Endometrial microvascular endothelial cells (primary cell): ENCODE measurements around the gene ZNF516. TPM values are rescaled to one million over a fixed set of nuclear protein-coding genes. Genes with fewer than 3 reads are reported as not detected.

Experiments
- in situ Hi-C: cut with HindIII; loops from 2 replicates; pipeline ENCODE4 v1.10.0; 2017; ENCODE audit warnings: low sequenced_read_pairs, low pct_unique_long_range_greater_than_20kb; ENCODE audit errors: inconsistent ontology term
- total RNA-seq: library from RNA; depleted of rRNA; stranded (reverse); fragments of >200 nt; gene quantifications from one replicate; pipeline ENCODE4 v1.2.3, GENCODE V29; 2015; ENCODE audit errors: inconsistent ontology term

The ZNF516 gene
- total RNA-seq, 1 donor from 2014 or later = 4.4 TPM

- in situ Hi-C loops = no loop called here
Measured at GRCh38 chr18:76396792-76397191, 98.2 kb downstream of the ZNF516 start.

DNA sequence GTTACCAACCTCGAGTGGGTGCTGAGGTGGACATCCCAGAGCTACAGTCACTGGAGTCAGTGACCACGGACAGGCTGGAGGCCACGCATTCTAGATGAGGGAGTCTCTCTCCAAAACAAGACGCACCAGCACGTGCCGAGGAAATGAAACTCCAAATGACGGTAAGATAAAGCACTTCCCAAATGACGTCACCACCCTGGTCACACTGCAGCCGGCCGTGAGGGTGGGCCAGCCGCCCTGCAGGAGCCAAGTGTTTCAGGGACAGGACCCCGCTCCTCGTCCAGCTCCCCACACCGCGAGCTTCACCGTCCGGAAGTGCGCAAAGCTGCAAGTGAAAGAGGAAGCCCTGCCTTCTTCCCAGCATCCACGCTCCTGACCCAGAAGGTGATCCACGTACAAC, 99.4 kb downstream of the ZNF516 start:
- in situ Hi-C loops = no loop called here

GRCh38 chr18:76394780-76395476, 100.1 kb downstream of the ZNF516 start:
- in situ Hi-C loops = no loop called here

DNA sequence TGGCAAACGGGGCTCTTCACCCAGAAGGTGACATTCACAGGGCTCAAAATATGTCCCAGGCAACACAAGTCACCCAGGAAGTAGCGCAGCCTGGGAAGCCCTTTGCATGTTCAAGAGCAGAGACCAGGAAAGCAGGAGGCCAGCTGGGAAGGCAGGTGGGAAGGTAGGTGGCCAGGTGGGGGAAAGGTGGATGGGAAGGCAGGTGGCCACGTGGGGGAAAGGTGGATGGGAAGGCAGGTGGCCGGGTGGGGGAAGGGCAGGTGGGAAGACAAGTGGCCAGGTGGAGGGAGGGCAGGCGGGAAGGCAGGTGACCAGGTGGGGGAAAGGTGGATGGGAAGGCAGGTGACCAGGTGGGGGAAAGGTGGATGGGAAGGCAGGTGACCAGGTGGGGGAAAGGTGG, 102.7 kb downstream of the ZNF516 start:
- in situ Hi-C loops = no loop called here

DNA sequence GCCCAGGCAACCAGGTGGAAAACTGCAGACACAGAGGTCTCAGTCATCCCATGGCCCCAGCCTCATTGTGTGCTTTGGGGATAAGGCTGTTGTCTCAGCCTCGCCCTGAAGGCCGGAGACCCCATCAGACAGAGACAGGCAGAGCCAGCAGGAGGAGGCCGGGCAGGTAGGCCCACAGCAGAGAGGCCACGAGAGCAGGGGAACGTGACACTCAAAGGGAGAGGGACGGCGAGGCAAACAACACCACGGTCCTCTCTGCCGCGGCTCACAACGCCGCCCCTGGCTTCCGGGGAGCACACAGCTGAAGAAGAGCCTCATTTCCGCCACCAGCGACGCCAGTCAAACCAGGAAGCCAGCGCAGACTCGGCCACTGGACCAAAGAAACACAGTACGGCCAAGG, 103.3 kb downstream of the ZNF516 start:
- in situ Hi-C loops = no loop called here

GRCh38 chr18:76391038-76391437, 104.0 kb downstream of the ZNF516 start:
- in situ Hi-C loops = no loop called here

GRCh38 chr18:76390452-76391035, 104.5 kb downstream of the ZNF516 start:
- in situ Hi-C loops = no loop called here

GRCh38 chr18:76389716-76390115, 105.3 kb downstream of the ZNF516 start:
- in situ Hi-C loops = no loop called here

DNA sequence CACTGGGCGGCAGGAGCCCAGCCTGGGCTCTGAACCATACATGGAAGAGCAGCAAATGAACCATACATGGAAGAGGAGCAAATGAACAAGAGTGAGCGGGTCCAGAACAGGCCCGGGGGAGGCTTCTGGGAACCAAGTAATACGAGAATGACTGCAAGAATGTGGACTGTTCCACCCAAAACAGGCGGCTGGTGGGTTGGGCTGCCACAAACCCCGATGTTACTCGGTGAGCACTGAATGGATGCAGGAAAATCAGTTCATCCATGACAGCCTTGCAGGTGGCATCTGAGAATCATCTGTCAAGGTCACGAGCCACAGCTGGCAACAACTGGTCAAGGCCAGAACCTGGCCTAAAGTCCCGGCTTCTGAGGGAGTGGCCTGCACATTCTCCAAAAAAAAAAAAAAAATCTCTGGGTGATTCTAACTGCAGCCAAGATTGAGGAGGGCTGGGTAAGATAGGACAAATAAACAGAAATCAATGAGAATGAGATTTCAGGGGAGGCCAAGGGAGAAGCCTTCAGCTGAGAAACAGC, 106.1 kb downstream of the ZNF516 start:
- in situ Hi-C loops = no loop called here

GRCh38 chr18:76388261-76388660, 106.8 kb downstream of the ZNF516 start:
- in situ Hi-C loops = no loop called here

DNA sequence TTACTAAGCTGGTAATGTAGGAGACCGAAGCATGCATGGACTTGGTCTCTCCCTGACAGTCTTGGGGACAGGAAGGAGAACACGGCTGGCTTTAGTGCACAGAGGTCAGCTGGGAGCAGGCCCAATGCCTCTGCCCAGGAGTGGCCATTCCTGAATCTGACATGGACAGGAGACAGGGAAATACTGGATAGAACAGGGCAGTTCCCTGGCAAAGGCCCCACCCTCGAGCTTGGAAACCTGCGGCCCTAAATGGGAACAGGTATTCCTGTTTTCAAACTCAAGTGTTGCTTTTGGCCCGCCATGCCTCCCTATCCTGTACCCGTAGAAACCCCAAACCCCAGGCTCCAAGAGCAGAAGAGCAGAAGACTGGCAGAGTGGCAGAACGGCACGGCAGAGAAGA, 107.4 kb downstream of the ZNF516 start:
- in situ Hi-C loops = no loop called here

DNA sequence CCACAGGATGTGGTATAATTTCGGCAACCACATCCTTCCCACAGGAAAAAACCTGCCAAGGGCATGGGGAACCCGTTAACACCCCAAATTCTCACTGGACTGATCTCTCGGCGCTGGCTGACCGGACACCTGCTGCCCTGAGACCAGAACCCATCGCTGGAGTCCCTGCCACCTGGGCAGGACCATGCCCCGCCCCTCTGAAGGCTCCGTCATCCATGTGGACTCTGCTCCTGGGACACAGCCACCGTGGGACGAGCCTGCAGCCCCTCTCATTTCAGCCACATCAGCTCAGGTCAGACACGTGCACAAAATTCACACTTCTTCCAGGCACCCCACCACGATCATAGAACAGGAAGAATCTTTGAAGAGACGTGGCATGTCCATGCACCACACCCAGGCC, 108.2 kb downstream of the ZNF516 start:
- in situ Hi-C loops = no loop called here

GRCh38 chr18:76386071-76386470, 109.0 kb downstream of the ZNF516 start:
- in situ Hi-C loops = no loop called here

DNA sequence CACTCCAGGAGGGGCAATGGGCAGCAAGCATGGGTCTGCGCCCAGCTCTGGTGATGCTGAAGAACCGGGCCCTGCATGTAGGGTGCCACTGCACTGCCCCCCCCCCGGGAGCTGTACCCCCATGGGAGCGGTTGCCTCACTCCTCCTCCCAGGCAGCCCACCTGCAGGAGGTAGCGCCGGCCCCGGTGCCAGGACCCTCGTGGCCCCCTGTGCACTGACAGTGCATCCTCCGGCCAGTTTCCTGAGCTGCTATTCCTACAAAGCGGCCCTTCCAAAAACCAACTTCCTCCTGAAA, 109.4 kb downstream of the ZNF516 start:
- in situ Hi-C loops = no loop called here

GRCh38 chr18:76384861-76385680, 110.0 kb downstream of the ZNF516 start:
- in situ Hi-C loops = no loop called here

DNA sequence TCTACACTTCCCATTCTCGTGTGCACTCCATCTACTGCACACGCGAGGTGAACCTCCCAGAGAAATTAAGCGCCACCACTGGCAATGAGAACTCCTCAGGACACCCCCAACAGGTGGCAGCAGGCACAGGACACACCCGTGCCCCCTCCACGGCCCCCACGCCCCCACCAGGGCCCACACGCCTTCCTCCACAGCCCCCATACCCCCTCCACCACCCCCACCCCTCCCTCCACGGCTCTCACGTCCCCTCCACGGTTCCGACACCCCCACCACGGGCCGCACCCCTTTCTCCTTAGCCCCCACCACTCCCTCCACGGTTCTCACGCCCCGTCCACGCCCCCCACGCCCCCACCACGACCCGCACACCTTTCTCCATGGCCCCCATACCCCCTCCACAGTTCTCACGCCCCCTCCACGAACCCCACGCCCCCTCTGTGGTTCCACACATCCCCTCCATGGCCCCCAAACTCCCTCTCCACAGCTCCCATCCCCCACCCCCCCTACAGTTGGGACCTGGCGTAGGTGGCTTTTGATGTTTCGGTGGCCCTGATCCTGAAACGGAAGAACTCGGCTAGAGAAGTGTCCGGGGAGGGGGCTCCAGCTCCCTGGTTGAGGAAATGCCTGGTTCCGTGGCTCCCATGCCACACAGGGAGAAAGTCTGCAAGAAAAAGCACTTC, 110.8 kb downstream of the ZNF516 start:
- in situ Hi-C loops = no loop called here

GRCh38 chr18:76383636-76384035, 111.4 kb downstream of the ZNF516 start:
- in situ Hi-C loops = no loop called here

DNA sequence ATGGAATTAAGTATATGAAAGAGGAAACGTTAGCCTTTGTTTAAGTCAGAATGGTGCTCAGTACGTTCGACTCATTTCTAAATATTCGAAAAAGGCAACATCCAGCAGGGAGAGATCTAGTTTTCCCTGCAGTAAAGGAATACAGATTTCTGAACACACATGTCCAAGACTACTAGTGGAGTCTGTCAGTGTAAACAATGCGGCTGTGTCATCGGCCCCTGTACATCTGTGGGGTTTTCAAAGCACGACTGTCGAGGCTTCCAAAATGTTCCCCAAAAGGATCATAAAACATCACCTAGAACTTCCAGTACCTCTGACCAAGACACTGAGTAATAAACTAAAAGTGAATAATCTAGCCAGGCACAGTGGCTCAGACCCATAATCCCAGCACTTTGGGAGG, 112.8 kb downstream of the ZNF516 start:
- in situ Hi-C loops = no loop called here

GRCh38 chr18:76380791-76381405, 114.1 kb downstream of the ZNF516 start:
- in situ Hi-C loops = no loop called here
